Loucy (cell line): ENCODE measurements around the gene BID.

Experiments used
- H2AFZ ChIP-seq: fragments of 200-600 bp; sonication (generic); 2 replicates; pipeline ENCODE4 v1.6.0; 2016; ENCODE audit warnings: antibody characterized with exemption, mild to moderate bottlenecking, low read length, moderate library complexity
- H3F3A ChIP-seq: fragments of 200-600 bp; 2 replicates; pipeline ENCODE4 v1.6.0; 2016; ENCODE audit warnings: antibody characterized with exemption, low read depth, mild to moderate bottlenecking
- H3K27me3 ChIP-seq: fragments of 200-600 bp; sonication (generic); 2 replicates; pipeline ENCODE4 v1.6.1; 2014; ENCODE audit warnings: low read length, mild to moderate bottlenecking; ENCODE audit not compliant: insufficient read depth, poor library complexity, severe bottlenecking
- H3K36me3 ChIP-seq: fragments of 200-600 bp; sonication (generic); 2 replicates; pipeline ENCODE4 v1.6.1; 2016; ENCODE audit warnings: low read length; ENCODE audit not compliant: insufficient read depth
- H3K4me1 ChIP-seq: fragments of 200-600 bp; sonication (generic); 2 replicates; pipeline ENCODE4 v1.5.1; 2014; ENCODE audit warnings: low read length, mild to moderate bottlenecking; ENCODE audit not compliant: insufficient read depth, poor library complexity, severe bottlenecking
- H3K4me2 ChIP-seq: fragments of 200-600 bp; sonication (generic); 2 replicates; pipeline ENCODE4 v1.6.0; 2014; ENCODE audit warnings: antibody characterized with exemption, low read length, low read depth, mild to moderate bottlenecking; ENCODE audit not compliant: poor library complexity, severe bottlenecking
- H3K4me3 ChIP-seq: fragments of 200-600 bp; sonication (generic); 2 replicates; pipeline ENCODE4 v1.5.1; 2014; ENCODE audit warnings: low read length, mild to moderate bottlenecking, mixed read lengths; ENCODE audit not compliant: poor library complexity, severe bottlenecking
- H3K79me2 ChIP-seq: fragments of 200-600 bp; sonication (generic); 2 replicates; pipeline ENCODE4 v1.6.1; 2014; ENCODE audit warnings: low read length; ENCODE audit not compliant: insufficient read depth
- H3K9ac ChIP-seq: fragments of 200-600 bp; sonication (generic); 2 replicates; pipeline ENCODE4 v1.6.0; 2014; ENCODE audit warnings: mild to moderate bottlenecking, low read depth, low read length, moderate library complexity; ENCODE audit not compliant: poor library complexity, severe bottlenecking
- H3K9me2 ChIP-seq: fragments of 200-600 bp; sonication (generic); replicated peaks from 2 replicates; pipeline ENCODE4 v1.6.1; 2016; ENCODE audit warnings: low read depth, low read length, mixed read lengths
- H3K9me3 ChIP-seq: fragments of 200-600 bp; sonication (generic); 2 replicates; pipeline ENCODE4 v1.6.1; 2014; ENCODE audit warnings: mild to moderate bottlenecking, antibody characterized with exemption, low read length, low read depth; ENCODE audit not compliant: insufficient read depth
- H4K20me1 ChIP-seq: fragments of 200-600 bp; sonication (generic); 2 replicates; pipeline ENCODE4 v1.6.0; 2014; ENCODE audit warnings: antibody characterized with exemption, low read length, mild to moderate bottlenecking; ENCODE audit not compliant: insufficient read depth, poor library complexity, severe bottlenecking
- CTCF ChIP-seq: fragments of 200-600 bp; sonication (generic); conservative IDR thresholded peaks from 2 replicates; pipeline ENCODE4 v1.5.1; 2014; ENCODE audit warnings: mild to moderate bottlenecking, antibody characterized with exemption, low read length
- EZH2phosphoT487 ChIP-seq: fragments of 200-600 bp; IDR thresholded peaks from 2 replicates; pipeline ENCODE4 v1.6.1; 2018; ENCODE audit warnings: antibody characterized with exemption, mild to moderate bottlenecking, moderate library complexity, borderline replicate concordance

BID gene

GRCh38 chr22:17792854-17793434 lies 18.7 kb upstream of the BID start:
- Histone ChIP-seq H2AFZ (no peak overlapping the region), H3K79me2 (no peaks in the 10 kb centered on the region), H3K4me3 (no peak overlapping the region), H3K36me3 (peaks cover 11% of the 10 kb centered on the region; the same call in 1 of the 2 replicates), H3K9me3 (no peaks in the 10 kb centered on the region), H4K20me1 (no peaks in the 10 kb centered on the region), H3K27me3 (no peaks in the 10 kb centered on the region), H3K9me2 (no peaks in the 10 kb centered on the region), H3F3A (no peaks in the 10 kb centered on the region), H3K4me2 (no peak overlapping the region), H3K9ac (no peak overlapping the region), H3K4me1 (no peaks in the 10 kb centered on the region)
- TF ChIP-seq CTCF (no peak), EZH2phosphoT487 (no peak)

- Histone ChIP-seq H3K79me2 (no peaks in the 10 kb centered on the region), H3K9me3 (no peaks in the 10 kb centered on the region), H3F3A (no peaks in the 10 kb centered on the region), H3K4me2 (no peak overlapping the region), H3K4me1 (no peaks in the 10 kb centered on the region), H3K4me3 (no peak overlapping the region), H3K27me3 (no peaks in the 10 kb centered on the region), H3K9ac (no peak overlapping the region), H3K9me2 (no peaks in the 10 kb centered on the region), H3K36me3 (peaks cover 11% of the 10 kb centered on the region; the same call in 1 of the 2 replicates), H2AFZ (no peak overlapping the region), H4K20me1 (no peaks in the 10 kb centered on the region)
- TF ChIP-seq EZH2phosphoT487 (no peak), CTCF (peak; percentile 34)
Measured at GRCh38 chr22:17792299-17792698, 18.0 kb upstream of the BID start.

GRCh38 chr22:17791196-17791595 lies 16.9 kb upstream of the BID start:
- Histone ChIP-seq H3K9ac (no peak overlapping the region), H3K4me1 (peaks cover 11% of the 10 kb centered on the region), H3K4me3 (no peak overlapping the region)

More at GRCh38 chr22:17791196-17791595, 16.9 kb upstream of the BID start:
- no peak overlapping the region for H3K4me2 ChIP-seq
- H3F3A ChIP-seq: no peaks in the 10 kb centered on the region; the same call in 1 of the 2 replicates
- no peaks in the 10 kb centered on the region for H3K9me2 ChIP-seq
- no peaks in the 10 kb centered on the region for H3K9me3 ChIP-seq
- TF ChIP-seq EZH2phosphoT487 (no peak), CTCF (no peak)
- peaks cover 11% of the 10 kb centered on the region; the same call in 1 of the 2 replicates for H3K36me3 ChIP-seq
- no peaks in the 10 kb centered on the region for H3K27me3 ChIP-seq
- no peak overlapping the region for H2AFZ ChIP-seq
- H4K20me1 ChIP-seq: no peaks in the 10 kb centered on the region
- H3K79me2 ChIP-seq: no peaks in the 10 kb centered on the region
